Suprapubic skin (tissue), 4 donors: ENCODE measurements around the gene UACA. TPM values are rescaled to one million over a fixed set of nuclear protein-coding genes. Genes with fewer than 3 reads are reported as not detected.

Experiments
- DNase-seq, 2 donors: peaks; one replicate each; pipeline ENCODE4 v3.0.0-alpha.2; 2019; ENCODE audit warnings: low spot score in 2 of 2
- H3K27ac ChIP-seq: fragments of 200-600 bp; sonication (generic); one replicate; pipeline ENCODE4 v1.5.1; 2019
- H3K27me3 ChIP-seq: fragments of 200-600 bp; sonication (generic); one replicate; pipeline ENCODE4 v1.5.1; 2019
- H3K36me3 ChIP-seq: fragments of 200-600 bp; sonication (generic); one replicate; pipeline ENCODE4 v1.5.1; 2019
- H3K4me1 ChIP-seq: fragments of 200-600 bp; sonication (generic); one replicate; pipeline ENCODE4 v1.5.1; 2019
- H3K4me3 ChIP-seq: fragments of 200-600 bp; sonication (generic); one replicate; pipeline ENCODE4 v1.5.1; 2019; ENCODE audit warnings: mild to moderate bottlenecking
- H3K9me3 ChIP-seq: fragments of 200-600 bp; sonication (generic); one replicate; pipeline ENCODE4 v1.5.1; 2019
- CTCF ChIP-seq, 2 donors: fragments of 200-600 bp in 1 of 2; fragments of 450-650 bp in 1 of 2; sonication (generic) in 1 of 2; IDR thresholded peaks; one replicate each; pipeline ENCODE4 v1.5.1; 2016 to 2019; ENCODE audit warnings: antibody characterized with exemption in 2 of 2, mild to moderate bottlenecking in 1 of 2, moderate library complexity in 1 of 2
- EP300 ChIP-seq: sonication (generic); formaldehyde crosslinking; IDR thresholded peaks from one replicate; pipeline ENCODE4 v1.6.1; 2017; ENCODE audit warnings: antibody characterized with exemption
- POLR2A ChIP-seq, 2 donors: fragments of 450-650 bp; IDR thresholded peaks; one replicate each; pipeline ENCODE4 v1.6.1; 2017; ENCODE audit warnings: antibody characterized with exemption in 2 of 2, mild to moderate bottlenecking in 2 of 2, moderate library complexity in 2 of 2
- POLR2AphosphoS5 ChIP-seq, 3 donors: sonication (generic); formaldehyde crosslinking; IDR thresholded peaks; one replicate each; pipeline ENCODE4 v1.6.1; 2017; ENCODE audit warnings: antibody characterized with exemption in 3 of 3
- WGBS: methylation state at CpG from one replicate; pipeline ENCODE4 v1.1.5; 2018; 5-methylcytosine and 5-hydroxymethylcytosine counted together
- total RNA-seq, 4 donors: library from RNA; depleted of rRNA; stranded (reverse); fragments of >200 nt; gene quantifications; one replicate each; pipeline ENCODE4 v1.1.0, GENCODE V29; 2016

The UACA gene
- total RNA-seq, 4 donors from 2014 or later: 23.4 to 97.8 (median 27.2) TPM

- Histone ChIP-seq H3K9me3 (no peaks in the 10 kb centered on the region), H3K4me3 (no peak overlapping the region), H3K27ac (no peak overlapping the region), H3K27me3 (no peaks in the 10 kb centered on the region), H3K36me3 (peaks cover 18% of the 10 kb centered on the region), H3K4me1 (no peaks in the 10 kb centered on the region)
- WGBS: 82% methylated on average over 10 of the region's 10 CpGs
- no peak for DNase-seq
- TF ChIP-seq POLR2AphosphoS5 (IDR thresholded peaks at IDR 0.05) (no peak), EP300 (no peak), POLR2A (IDR thresholded peaks at IDR 0.05) (no peak), CTCF (IDR thresholded peaks at IDR 0.05) (no peak)
Observed at GRCh38 chr15:70650567-70651302, 112.6 kb downstream of the UACA start.

GRCh38 chr15:70647396-70647795, 116.0 kb downstream of the UACA start:
- H3K9me3 ChIP-seq: no peaks in the 10 kb centered on the region
- no peak overlapping the region for H3K27ac ChIP-seq
- DNase-seq: no peak
- H3K27me3 ChIP-seq: no peaks in the 10 kb centered on the region
- H3K4me3 ChIP-seq: no peak overlapping the region
- TF ChIP-seq POLR2A (IDR thresholded peaks at IDR 0.05) (no peak), EP300 (no peak), CTCF (IDR thresholded peaks at IDR 0.05) (no peak), POLR2AphosphoS5 (IDR thresholded peaks at IDR 0.05) (no peak)
- no peaks in the 10 kb centered on the region for H3K4me1 ChIP-seq
- WGBS: 27% methylated on average over 1 of the region's 1 CpG
- H3K36me3 ChIP-seq: no peaks in the 10 kb centered on the region

GRCh38 chr15:70646169-70646568, 117.2 kb downstream of the UACA start:
- no peaks in the 10 kb centered on the region for H3K36me3 ChIP-seq
- TF ChIP-seq POLR2A (IDR thresholded peaks at IDR 0.05) (no peak), EP300 (no peak), POLR2AphosphoS5 (IDR thresholded peaks at IDR 0.05) (no peak), CTCF (IDR thresholded peaks at IDR 0.05) (no peak)
- H3K9me3 ChIP-seq: no peaks in the 10 kb centered on the region
- no peaks in the 10 kb centered on the region for H3K27me3 ChIP-seq
- 84% methylated on average over 1 of the region's 1 CpG for WGBS
- no peak overlapping the region for H3K4me3 ChIP-seq
- DNase-seq: no peak
- H3K4me1 ChIP-seq: no peaks in the 10 kb centered on the region
- H3K27ac ChIP-seq: no peak overlapping the region

- WGBS: 68% methylated on average over 1 of the region's 1 CpG
- TF ChIP-seq POLR2A (IDR thresholded peaks at IDR 0.05) (no peak), CTCF (IDR thresholded peaks at IDR 0.05) (no peak), POLR2AphosphoS5 (IDR thresholded peaks at IDR 0.05) (no peak), EP300 (no peak)
Observed at GRCh38 chr15:70643783-70644125, 119.6 kb downstream of the UACA start.

GRCh38 chr15:70643106-70643782, 120.1 kb downstream of the UACA start:
- DNase-seq: no peak
- no peaks in the 10 kb centered on the region for H3K36me3 ChIP-seq
- no peaks in the 10 kb centered on the region for H3K4me1 ChIP-seq
- no peak for TF ChIP-seq POLR2AphosphoS5 (IDR thresholded peaks at IDR 0.05)
- TF ChIP-seq CTCF (IDR thresholded peaks at IDR 0.05): no peak
- TF ChIP-seq POLR2A (IDR thresholded peaks at IDR 0.05): no peak
- no peak for TF ChIP-seq EP300
- 75% methylated on average over 8 of the region's 8 CpGs for WGBS
- no peak overlapping the region for H3K4me3 ChIP-seq
- H3K9me3 ChIP-seq: no peaks in the 10 kb centered on the region
- no peak overlapping the region for H3K27ac ChIP-seq
- H3K27me3 ChIP-seq: no peaks in the 10 kb centered on the region

More at GRCh38 chr15:70643783-70644125, 119.6 kb downstream of the UACA start:
- H3K36me3 ChIP-seq: no peaks in the 10 kb centered on the region
- H3K4me3 ChIP-seq: no peak overlapping the region
- no peaks in the 10 kb centered on the region for H3K4me1 ChIP-seq
- no peaks in the 10 kb centered on the region for H3K9me3 ChIP-seq
- H3K27ac ChIP-seq: no peak overlapping the region
- no peak for DNase-seq
- no peaks in the 10 kb centered on the region for H3K27me3 ChIP-seq
